ENCODE results near the gene BCAS1. TPM values are rescaled to one million over a fixed set of nuclear protein-coding genes. Genes with fewer than 3 reads are reported as not detected.

The BCAS1 gene
- total RNA-seq, 1 experiment from 2014 or later, result 3.1 TPM

DNA sequence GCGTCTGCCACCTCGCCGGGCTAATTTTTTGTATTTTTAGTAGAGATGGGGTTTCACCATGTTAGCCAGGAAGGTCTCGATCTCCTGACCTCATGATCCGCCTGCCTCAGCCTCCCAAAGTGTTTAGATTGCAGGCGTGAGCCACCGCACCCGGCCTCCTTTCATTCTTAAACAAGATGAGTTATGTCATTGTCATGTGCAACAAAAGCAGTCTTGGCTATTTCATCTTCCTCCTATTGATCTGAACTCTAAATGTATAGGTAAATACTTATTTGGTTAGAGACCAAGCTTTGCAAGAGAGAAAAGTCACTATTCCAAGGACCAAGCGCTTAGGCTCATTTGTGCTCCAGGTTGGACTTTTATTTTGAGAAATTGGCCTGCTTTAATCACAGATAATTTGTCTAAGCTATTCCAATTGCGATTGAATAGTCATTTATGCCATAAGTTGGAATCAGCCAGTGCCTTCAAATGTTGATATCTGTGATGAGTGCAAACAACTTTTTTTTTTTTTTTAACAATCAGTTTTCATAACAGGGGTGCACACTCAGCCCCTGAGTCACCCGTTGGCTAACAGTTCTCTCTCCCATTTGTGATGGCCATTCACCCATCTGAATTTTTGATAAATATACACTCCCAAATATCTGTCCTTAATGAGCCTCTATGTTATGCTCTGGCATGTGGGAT lies 167.3 kb downstream of the BCAS1 start:
- DNase-seq (ENCODE audit: low read depth, low spot score) (no peak), ATAC-seq (no peak)
- CTCF ChIA-PET, result no interaction called here
- intact Hi-C loops (cut with micrococcal nuclease; ENCODE audit: unreplicated experiment) (no loop called here), in situ Hi-C loops (cut with HindIII; ENCODE audit: low pct_unique_long_range_greater_than_20kb, low sequenced_read_pairs) (no loop called here)
- Histone ChIP-seq H3K9me3 (ENCODE audit: control insufficient read depth, insufficient read depth, low read depth, low read length) (no peaks in the 10 kb centered on the region), H3K27me3 (ENCODE audit: control insufficient read depth, insufficient read depth, low read length) (no peaks in the 10 kb centered on the region), H3K36me3 (ENCODE audit: control insufficient read depth, insufficient read depth, low read length) (no peaks in the 10 kb centered on the region), H3K4me1 (ENCODE audit: control insufficient read depth, insufficient read depth, low read length) (peaks cover 60% of the 10 kb centered on the region), H3K27ac (ENCODE audit: low read length) (peak overlapping the region; percentile 100), H3K4me3 (ENCODE audit: low read depth in 2 of 2, low read length in 2 of 2) (no peak overlapping the region)
- POLR2A ChIA-PET, result interaction anchor here (0.6 kb wide), 3 partner anchors 37 to 89 kb away, joined by 3 to 6 read pairs (median 5); no protein-coding TSS in a partner anchor
- BruUV-seq (replicated peaks), result no TSS peak
- TF ChIP-seq REST (IDR thresholded peaks at IDR 0.05; ENCODE audit: insufficient read depth in 1 of 2, low read depth in 2 of 2, low read length in 1 of 2) (no peak), TCF7L2 (IDR thresholded peaks at IDR 0.05; ENCODE audit: low read depth, low read length) (no peak), POLR2AphosphoS5 (IDR thresholded peaks at IDR 0.05; ENCODE audit: low read depth, low read length) (no peak), SIN3A (IDR thresholded peaks at IDR 0.05; ENCODE audit: borderline replicate concordance, insufficient read depth, low read depth, low read length) (no peak)
- TF ChIP-seq, protein P1, sequence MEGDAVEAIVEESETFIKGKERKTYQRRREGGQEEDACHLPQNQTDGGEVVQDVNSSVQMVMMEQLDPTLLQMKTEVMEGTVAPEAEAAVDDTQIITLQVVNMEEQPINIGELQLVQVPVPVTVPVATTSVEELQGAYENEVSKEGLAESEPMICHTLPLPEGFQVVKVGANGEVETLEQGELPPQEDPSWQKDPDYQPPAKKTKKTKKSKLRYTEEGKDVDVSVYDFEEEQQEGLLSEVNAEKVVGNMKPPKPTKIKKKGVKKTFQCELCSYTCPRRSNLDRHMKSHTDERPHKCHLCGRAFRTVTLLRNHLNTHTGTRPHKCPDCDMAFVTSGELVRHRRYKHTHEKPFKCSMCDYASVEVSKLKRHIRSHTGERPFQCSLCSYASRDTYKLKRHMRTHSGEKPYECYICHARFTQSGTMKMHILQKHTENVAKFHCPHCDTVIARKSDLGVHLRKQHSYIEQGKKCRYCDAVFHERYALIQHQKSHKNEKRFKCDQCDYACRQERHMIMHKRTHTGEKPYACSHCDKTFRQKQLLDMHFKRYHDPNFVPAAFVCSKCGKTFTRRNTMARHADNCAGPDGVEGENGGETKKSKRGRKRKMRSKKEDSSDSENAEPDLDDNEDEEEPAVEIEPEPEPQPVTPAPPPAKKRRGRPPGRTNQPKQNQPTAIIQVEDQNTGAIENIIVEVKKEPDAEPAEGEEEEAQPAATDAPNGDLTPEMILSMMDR (IDR thresholded peaks at IDR 0.05), result no peak

- no peaks in the 10 kb centered on the region for H3K27me3 ChIP-seq (ENCODE audit: control insufficient read depth, insufficient read depth, low read length)
- CTCF ChIA-PET, result interaction anchor here (0.7 kb wide), 1 partner anchor 149 kb away, joined by 3 read pairs; no protein-coding TSS in a partner anchor
- no peaks in the 10 kb centered on the region for H3K36me3 ChIP-seq (ENCODE audit: control insufficient read depth, insufficient read depth, low read length)
- no peaks in the 10 kb centered on the region for H3K9me3 ChIP-seq (ENCODE audit: control insufficient read depth, insufficient read depth, low read depth, low read length)
- no peak for DNase-seq (ENCODE audit: low read depth, low spot score)
- H3K4me1 ChIP-seq (ENCODE audit: control insufficient read depth, insufficient read depth, low read length), result peaks cover 59% of the 10 kb centered on the region
- in situ Hi-C loops (cut with HindIII; ENCODE audit: low pct_unique_long_range_greater_than_20kb, low sequenced_read_pairs), result no loop called here
- H3K4me3 ChIP-seq (ENCODE audit: low read depth in 2 of 2, low read length in 2 of 2), result no peak overlapping the region
- H3K27ac ChIP-seq (ENCODE audit: low read length), result peak overlapping the region; percentile 100
- TF ChIP-seq REST (IDR thresholded peaks at IDR 0.05; ENCODE audit: insufficient read depth in 1 of 2, low read depth in 2 of 2, low read length in 1 of 2), result no peak
- 0 out of 2 replicates have a peak, but pooled peaks have one; percentile 14 for TF ChIP-seq POLR2AphosphoS5 (IDR thresholded peaks at IDR 0.05; ENCODE audit: low read depth, low read length)
- BruUV-seq (replicated peaks), result no TSS peak
- intact Hi-C loops (cut with micrococcal nuclease; ENCODE audit: unreplicated experiment), result no loop called here
- POLR2A ChIA-PET, result interaction anchor here (0.7 to 1.2 kb wide), 5 partner anchors 8 to 242 kb away, joined by 3 to 5 read pairs (median 3); no protein-coding TSS in a partner anchor
- no peak for ATAC-seq
These were observed 168.8 kb downstream of the BCAS1 start for GRCh38 chr20:53901497-53902096.

Data from Panc1 (cell line).